Measurements from ENCODE around the gene CSF2. TPM values are rescaled to one million over a fixed set of nuclear protein-coding genes. Genes with fewer than 3 reads are reported as not detected.
"Not testable (repeated sequence)": the region's sequence is repeated elsewhere in the genome, so short reads cannot be mapped to it uniquely, and the experiment has no call there.

Gene CSF2
- total RNA-seq, 4 donors from 2014 or later = not detected

GRCh38 chr5:132123578-132123977 is 50.0 kb downstream of the CSF2 start:
- H3K4me3 ChIP-seq; H3K9me3 ChIP-seq; H3K27me3 ChIP-seq; H3K4me1 ChIP-seq; H3K27ac ChIP-seq (replicated peaks in 1 of 4); intact Hi-C loops (cut with DNase I); DNase-seq (ENCODE audit: extremely low spot score); H3K36me3 ChIP-seq: not testable (repeated sequence)
- 93% methylated on average over 4 of the region's 4 CpGs for WGBS

Small RNAs within 50 kb of the gene (small RNA-seq; reads per million reads assigned to genes)
- 0 reads per million in 3 donors for gene RF00285

Other genes with a start within 250 kb of the CSF2 start
- not detected for gene MEIKIN, start 128.1 kb upstream of the CSF2 start, total RNA-seq
- 1 to 10 TPM; 1.6 to 2.6 (median 1.9) TPM for gene ACSL6, start 62.1 kb upstream of the CSF2 start, total RNA-seq
- gene IL3, start 13.1 kb upstream of the CSF2 start, total RNA-seq = not detected
- 10 to 100 TPM; 28.8 to 44.7 (median 30.8) TPM for gene P4HA2, start 154.1 kb downstream of the CSF2 start, total RNA-seq
- gene PDLIM4, start 183.9 kb downstream of the CSF2 start, total RNA-seq = 100 to 1,000 TPM in 3 of 4 donors, 10 to 100 TPM in 1; 59.4 to 199 (median 134) TPM
- gene SLC22A4, start 220.6 kb downstream of the CSF2 start, total RNA-seq = 1 to 10 TPM in 2 of 4 donors, under 1 TPM in 2; 0.42 to 1.7 (median 1.0) TPM

Measured in esophagus muscularis mucosa (tissue), 4 donors.